ACC112 (cell line): ENCODE results near the gene RAB18.
A peak's percentile ranks its signal among the peaks of the same experiment; 100 is the strongest.
"Not testable (repeated sequence)": the region's sequence is repeated elsewhere in the genome, so short reads cannot be mapped to it uniquely, and the experiment has no call there.

Source experiments
- H2AFZ ChIP-seq: fragments of 200-600 bp; sonication (generic); one replicate; pipeline ENCODE4 v1.6.0; 2017; ENCODE audit warnings: antibody characterized with exemption, low read length; ENCODE audit not compliant: unreplicated experiment
- H3K27ac ChIP-seq: fragments of 200-600 bp; sonication (generic); 2 replicates; pipeline ENCODE4 v1.5.1; 2014; ENCODE audit warnings: low read depth, mild to moderate bottlenecking, antibody characterized with exemption, low read length, moderate library complexity
- H3K27me3 ChIP-seq: fragments of 200-600 bp; sonication (generic); 2 replicates; pipeline ENCODE4 v1.6.1; 2014; ENCODE audit warnings: mild to moderate bottlenecking, antibody characterized with exemption, low read length, moderate library complexity, mixed read lengths; ENCODE audit not compliant: insufficient read depth
- H3K36me3 ChIP-seq: fragments of 200-600 bp; sonication (generic); 2 replicates; pipeline ENCODE4 v1.6.1; 2016; ENCODE audit warnings: mild to moderate bottlenecking, antibody characterized with exemption, low read length, moderate library complexity, mixed read lengths; ENCODE audit not compliant: insufficient read depth
- H3K4me1 ChIP-seq: fragments of 200-600 bp; sonication (generic); one replicate; pipeline ENCODE4 v1.6.1; 2016; ENCODE audit warnings: low read length, mixed read lengths; ENCODE audit not compliant: insufficient read depth, unreplicated experiment, control insufficient read depth
- H3K4me3 ChIP-seq: fragments of 200-600 bp; sonication (generic); 2 replicates; pipeline ENCODE4 v1.5.1; 2014; ENCODE audit warnings: mild to moderate bottlenecking, low read depth, low read length
- H3K79me2 ChIP-seq: fragments of 200-600 bp; sonication (generic); one replicate; pipeline ENCODE4 v1.6.0; 2016; ENCODE audit warnings: low read length; ENCODE audit not compliant: control insufficient read depth, unreplicated experiment, insufficient read depth

RAB18 gene

DNA sequence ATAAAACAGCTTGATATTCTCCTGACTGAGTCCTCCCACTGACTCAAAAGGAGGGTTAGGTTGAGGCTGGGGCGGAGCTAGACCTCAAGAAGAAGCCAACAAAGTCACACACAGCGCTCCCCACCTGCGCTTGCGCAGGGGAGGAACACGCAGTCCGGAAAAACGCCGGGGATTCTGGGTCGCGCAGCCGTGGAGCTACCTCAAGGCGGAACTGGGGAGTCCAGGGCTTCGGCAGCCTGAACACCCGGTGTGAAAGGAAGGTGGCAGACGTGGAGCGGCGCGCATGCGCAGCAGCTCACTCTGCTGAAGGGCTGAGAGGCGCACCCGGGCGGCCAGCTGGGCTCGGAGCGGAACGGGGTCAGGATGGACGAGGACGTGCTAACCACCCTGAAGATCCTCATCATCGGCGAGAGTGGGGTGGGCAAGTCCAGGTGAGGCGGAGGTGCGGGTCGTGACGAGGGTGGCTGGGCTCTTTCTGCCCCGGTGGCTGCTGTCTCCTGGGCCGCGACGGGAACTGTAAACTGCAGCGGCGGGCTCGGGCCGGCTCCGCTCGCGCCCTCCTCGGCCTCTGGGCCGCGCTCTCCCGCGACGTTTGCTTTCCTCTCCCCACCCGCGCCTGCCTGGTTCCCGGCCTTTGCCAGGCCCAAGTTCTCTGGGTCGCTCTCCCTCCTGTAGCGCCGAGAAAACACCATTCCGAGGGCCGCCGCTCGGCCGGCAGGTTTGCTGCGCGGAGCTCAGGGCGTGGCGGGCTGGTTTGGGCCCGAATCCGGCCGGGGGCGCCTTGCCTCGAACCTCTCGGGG is at the start of gene RAB18:
RAB18 (plus strand) TSS at position 298 of the 801 bp plus-strand sequence; CDS start at position 364, 66 bp downstream.
- peaks cover 50% of the 10 kb centered on the region for H3K79me2 ChIP-seq
- peak within 1 kb of the TSS; percentile 60 for H3K27ac ChIP-seq
- H3K27me3 ChIP-seq: peaks cover 17% of the 10 kb centered on the region
- H2AFZ ChIP-seq: peak within 1 kb of the TSS; percentile 86
- peaks cover 11% of the 10 kb centered on the region for H3K4me1 ChIP-seq
- H3K36me3 ChIP-seq: peaks cover 5% of the 10 kb centered on the region; the same call in 1 of the 2 replicates
- H3K4me3 ChIP-seq: peak within 1 kb of the TSS; percentile 87

DNA sequence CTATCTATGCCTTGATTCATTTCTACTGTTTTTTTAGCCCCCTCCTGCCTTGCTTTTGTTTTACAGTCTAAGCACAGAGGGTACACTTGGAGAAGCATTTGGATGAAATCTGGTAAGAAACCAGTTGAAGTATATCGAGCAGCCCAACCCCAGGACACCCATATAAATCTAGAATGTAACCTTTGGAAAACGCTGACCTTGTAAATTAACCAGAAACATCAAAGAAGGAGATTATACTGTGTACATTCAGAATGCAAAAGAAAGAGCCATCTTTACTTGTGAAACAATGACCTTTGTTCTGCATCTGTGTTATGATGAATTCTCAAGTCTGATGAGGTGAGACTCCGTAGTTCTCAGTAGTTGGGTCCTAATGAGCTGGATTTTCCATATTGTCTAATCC is 49.3 kb upstream of the RAB18 start:
- no peak overlapping the region for H3K4me3 ChIP-seq
- no peak overlapping the region for H2AFZ ChIP-seq
- H3K27me3 ChIP-seq: peaks cover 18% of the 10 kb centered on the region; the same call in 1 of the 2 replicates
- H3K79me2 ChIP-seq: no peaks in the 10 kb centered on the region
- H3K4me1 ChIP-seq: no peaks in the 10 kb centered on the region
- H3K36me3 ChIP-seq: no peaks in the 10 kb centered on the region
- H3K27ac ChIP-seq: no peak overlapping the region

DNA sequence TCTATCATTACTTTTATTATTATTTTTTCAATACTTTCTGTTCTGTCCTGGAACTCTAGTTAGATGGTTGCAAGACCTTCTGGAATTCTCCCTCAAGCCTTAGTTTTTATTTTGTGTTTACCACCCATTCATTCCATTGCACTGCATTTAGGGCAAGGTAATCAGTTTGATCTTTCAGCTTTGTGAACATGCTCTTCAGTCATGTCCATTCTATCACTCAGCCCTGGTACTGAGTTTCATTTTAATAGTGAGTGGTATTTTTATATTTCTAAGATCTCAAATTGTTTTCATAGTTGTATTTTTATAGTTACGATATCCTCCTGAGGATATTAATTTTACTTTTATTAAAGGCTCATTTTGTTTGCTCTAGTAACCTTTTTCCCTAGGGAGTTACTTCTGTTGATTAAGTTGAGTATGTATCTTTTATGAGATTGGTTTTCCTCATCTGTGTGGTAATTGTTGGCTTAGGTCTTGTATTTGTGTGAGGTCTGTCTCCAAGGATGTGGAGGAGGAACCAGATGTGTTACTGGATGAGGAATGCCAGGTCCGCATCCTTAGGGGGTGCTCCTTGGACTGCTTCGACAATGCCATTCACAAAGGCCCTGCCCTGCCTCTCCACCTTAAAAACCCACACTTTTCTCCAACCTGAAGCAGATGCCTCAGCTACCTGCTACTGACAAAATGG is 46.7 kb upstream of the RAB18 start:
- Histone ChIP-seq H3K27me3 (peaks cover 27% of the 10 kb centered on the region), H2AFZ (no peak overlapping the region), H3K4me1 (no peaks in the 10 kb centered on the region), H3K36me3 (no peaks in the 10 kb centered on the region), H3K4me3 (no peak overlapping the region), H3K79me2 (no peaks in the 10 kb centered on the region), H3K27ac (no peak overlapping the region)

DNA sequence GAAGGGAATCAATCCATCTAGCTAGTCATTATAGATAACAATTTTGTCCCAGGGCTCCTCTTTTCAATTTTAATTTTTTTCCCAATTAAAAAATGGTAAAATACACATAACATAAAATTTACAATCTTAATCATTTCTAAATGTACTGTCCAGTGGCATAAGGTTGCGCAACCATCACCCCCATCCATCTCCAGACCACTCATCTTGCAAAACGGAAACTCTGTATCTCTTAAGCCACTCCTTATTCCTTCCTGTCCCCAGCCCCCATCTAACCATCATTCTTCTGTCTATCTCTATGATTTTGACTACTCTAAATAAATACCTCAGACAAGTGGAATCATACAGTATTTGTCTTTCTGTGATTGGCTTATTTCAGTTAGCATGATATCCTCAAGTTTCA is 46.1 kb upstream of the RAB18 start:
- no peak overlapping the region for H2AFZ ChIP-seq
- no peak overlapping the region for H3K4me3 ChIP-seq
- H3K27ac ChIP-seq: no peak overlapping the region
- peaks cover 32% of the 10 kb centered on the region for H3K27me3 ChIP-seq
- no peaks in the 10 kb centered on the region for H3K79me2 ChIP-seq
- no peaks in the 10 kb centered on the region for H3K4me1 ChIP-seq
- H3K36me3 ChIP-seq: no peaks in the 10 kb centered on the region

DNA sequence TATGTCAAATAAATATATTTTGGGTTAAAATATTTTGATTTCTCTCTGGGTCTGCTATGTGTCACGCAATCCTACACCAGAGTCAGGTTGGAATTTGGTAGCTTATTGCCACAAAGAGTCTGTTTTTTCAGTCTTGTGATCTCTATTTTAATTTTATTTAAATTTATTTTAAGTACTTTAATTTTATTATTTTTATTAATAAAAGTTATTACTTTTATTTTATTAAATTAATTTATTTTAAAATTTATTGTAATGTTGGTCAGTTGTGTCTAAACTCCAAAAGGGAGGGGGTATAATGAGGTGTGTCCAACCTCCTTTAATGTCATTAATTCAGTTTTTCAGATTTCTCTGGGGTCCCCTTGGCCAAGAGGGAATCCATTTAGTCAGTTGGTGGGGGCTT is 42.8 kb upstream of the RAB18 start:
- Histone ChIP-seq H2AFZ (no peak overlapping the region), H3K27me3 (peaks cover 41% of the 10 kb centered on the region), H3K36me3 (no peaks in the 10 kb centered on the region), H3K79me2 (no peaks in the 10 kb centered on the region), H3K4me1 (no peaks in the 10 kb centered on the region), H3K4me3 (no peak overlapping the region), H3K27ac (no peak overlapping the region)

DNA sequence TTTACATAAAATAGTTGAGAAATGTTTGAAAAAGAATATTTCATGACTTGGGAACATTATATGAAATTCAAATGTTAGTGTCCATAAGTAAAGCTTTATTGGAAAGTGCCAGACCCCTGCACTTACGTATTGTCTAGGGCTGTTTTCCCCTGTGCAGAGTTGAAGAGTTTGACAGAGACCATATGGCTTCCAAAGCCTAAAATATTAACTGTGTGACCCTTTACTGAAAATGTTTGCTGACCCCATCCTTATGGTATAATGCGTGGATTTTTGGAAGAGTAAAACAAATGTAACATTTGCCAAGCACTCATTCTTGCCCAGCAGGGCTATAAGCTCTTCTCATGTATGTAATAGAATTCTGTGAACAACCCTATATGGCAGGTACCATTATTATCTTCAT is 40.1 kb upstream of the RAB18 start:
- Histone ChIP-seq H3K4me1 (no peaks in the 10 kb centered on the region), H3K36me3 (no peaks in the 10 kb centered on the region), H3K27ac (no peak overlapping the region), H2AFZ (no peak overlapping the region), H3K27me3 (peaks cover 33% of the 10 kb centered on the region), H3K79me2 (no peaks in the 10 kb centered on the region), H3K4me3 (no peak overlapping the region)

DNA sequence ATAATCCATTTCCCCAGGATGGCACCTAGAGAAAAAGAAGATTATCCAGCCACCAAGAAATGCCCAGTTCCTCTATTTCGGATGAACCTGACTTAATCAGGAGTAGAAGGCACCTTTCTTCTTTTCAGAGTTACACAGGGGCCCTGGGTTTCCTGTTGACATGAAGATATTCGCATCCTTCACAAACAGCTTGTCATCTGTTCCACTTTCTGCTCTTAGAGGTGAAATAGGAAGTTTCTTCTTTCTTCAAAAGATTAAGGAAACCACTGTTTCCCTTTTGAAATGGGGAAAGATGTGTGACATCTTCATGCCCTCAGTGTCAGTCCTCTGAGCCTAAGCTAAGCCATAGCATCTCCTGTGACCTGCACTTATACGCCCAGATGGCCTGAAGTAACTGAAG is 39.1 kb upstream of the RAB18 start:
- no peak overlapping the region for H3K27ac ChIP-seq
- no peaks in the 10 kb centered on the region for H3K4me1 ChIP-seq
- H2AFZ ChIP-seq: no peak overlapping the region
- H3K79me2 ChIP-seq: no peaks in the 10 kb centered on the region
- H3K27me3 ChIP-seq: peaks cover 31% of the 10 kb centered on the region
- H3K4me3 ChIP-seq: no peak overlapping the region
- no peaks in the 10 kb centered on the region for H3K36me3 ChIP-seq

DNA sequence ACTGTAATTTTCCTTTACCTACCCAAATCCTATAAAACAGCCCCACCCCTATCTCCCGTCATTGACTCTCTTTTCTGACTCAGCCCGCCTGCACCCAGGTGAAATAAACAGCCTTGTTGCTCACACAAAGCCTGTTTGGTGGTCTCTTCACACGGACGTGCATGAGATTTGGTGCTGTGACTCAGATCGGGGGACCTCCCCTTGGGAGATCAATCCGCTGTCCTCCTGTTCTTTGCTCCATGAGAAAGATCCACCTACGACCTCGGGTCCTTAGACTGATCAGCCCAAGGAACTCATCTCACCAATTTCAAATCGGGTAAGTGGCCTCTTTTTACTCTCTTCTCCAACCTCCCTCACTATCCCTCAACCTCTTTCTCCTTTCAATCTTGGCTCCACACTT is 38.5 kb upstream of the RAB18 start:
- not testable (repeated sequence) for H3K27ac ChIP-seq

DNA sequence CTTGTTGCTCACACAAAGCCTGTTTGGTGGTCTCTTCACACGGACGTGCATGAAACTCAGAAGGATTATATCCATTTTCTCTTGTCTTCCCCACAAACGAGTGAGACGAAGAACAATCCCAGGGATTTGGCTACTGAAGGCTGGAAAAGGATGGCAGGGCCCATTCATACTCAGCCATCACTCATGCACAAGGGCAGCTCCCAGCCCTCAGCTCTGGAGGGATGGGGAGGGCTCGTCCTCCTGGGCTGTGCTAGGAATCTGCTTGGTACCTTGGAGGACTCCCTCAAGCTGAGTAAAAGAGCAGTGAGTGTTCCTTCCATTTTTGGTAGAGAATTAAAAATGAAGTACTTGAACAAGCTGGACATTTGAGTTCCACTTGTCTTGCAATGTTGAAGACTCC is 33.2 kb upstream of the RAB18 start:
- no peak overlapping the region for H3K27ac ChIP-seq
- H3K4me3 ChIP-seq: no peak overlapping the region
- no peak overlapping the region for H2AFZ ChIP-seq
- no peaks in the 10 kb centered on the region for H3K79me2 ChIP-seq
- peaks cover 49% of the 10 kb centered on the region for H3K27me3 ChIP-seq
- no peaks in the 10 kb centered on the region for H3K4me1 ChIP-seq
- no peaks in the 10 kb centered on the region for H3K36me3 ChIP-seq

More for the DNA sequence above, 38.5 kb upstream of the RAB18 start:
- not testable (repeated sequence) for H3K79me2 ChIP-seq, H3K4me3 ChIP-seq, H3K36me3 ChIP-seq, H3K4me1 ChIP-seq, H2AFZ ChIP-seq
- peaks cover 27% of the 10 kb centered on the region for H3K27me3 ChIP-seq

DNA sequence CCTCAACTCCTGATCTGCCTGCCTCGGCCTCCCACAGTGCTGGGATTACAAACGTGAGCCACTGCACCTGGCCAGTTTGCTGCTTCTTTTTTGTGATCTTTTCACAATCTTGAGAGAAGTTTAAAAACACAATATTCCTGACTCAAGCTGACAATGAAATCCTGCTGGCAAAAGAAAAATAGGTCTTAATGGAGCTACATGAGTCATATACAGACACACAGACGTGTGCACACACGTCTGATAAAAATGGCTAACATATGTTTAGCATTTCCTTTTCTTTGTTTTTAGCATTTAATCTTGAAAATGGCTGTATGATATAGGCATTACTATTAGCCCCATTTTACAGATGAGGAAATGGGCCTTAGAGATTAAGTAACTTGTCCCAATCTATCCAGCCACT is 29.4 kb upstream of the RAB18 start:
- Histone ChIP-seq H3K36me3 (no peaks in the 10 kb centered on the region), H3K27ac (no peak overlapping the region), H3K4me1 (no peaks in the 10 kb centered on the region), H3K79me2 (no peaks in the 10 kb centered on the region), H3K27me3 (peaks cover 57% of the 10 kb centered on the region), H3K4me3 (no peak overlapping the region), H2AFZ (no peak overlapping the region)

DNA sequence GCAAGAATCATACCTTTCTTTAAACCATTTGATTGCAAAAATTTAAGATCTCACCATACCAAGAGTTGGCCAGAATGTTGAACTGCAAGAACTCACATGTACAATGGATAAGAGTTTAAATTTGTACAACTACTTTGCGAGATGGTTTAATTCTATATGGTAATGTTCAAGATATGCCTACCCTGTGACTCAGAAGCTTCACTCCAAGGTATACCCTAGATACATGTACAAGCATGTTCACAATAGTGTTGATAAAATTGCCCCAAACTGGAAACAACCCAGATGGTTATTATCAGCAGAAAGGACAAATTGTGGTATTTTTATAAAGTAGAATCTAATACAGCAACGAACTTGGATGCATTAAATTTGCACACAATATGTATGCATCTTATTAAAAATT is 25.1 kb upstream of the RAB18 start:
- Histone ChIP-seq H3K4me3 (no peak overlapping the region), H2AFZ (no peak overlapping the region), H3K36me3 (no peaks in the 10 kb centered on the region), H3K79me2 (no peaks in the 10 kb centered on the region), H3K27me3 (peaks cover 41% of the 10 kb centered on the region), H3K4me1 (no peaks in the 10 kb centered on the region), H3K27ac (no peak overlapping the region)
